H1 (cell line): Measurements from ENCODE around the gene ZNF429. TPM values are rescaled to one million over a fixed set of nuclear protein-coding genes. Genes with fewer than 3 reads are reported as not detected.

Source experiments
- CBX5 ChIP-seq: fragments of 300-800, 300-1000 bp; sonication (generic); IDR thresholded peaks from 2 replicates; pipeline ENCODE4 v1.7.1; 2016; ENCODE audit warnings: antibody characterized with exemption, low read length, low read depth
- NANOG ChIP-seq: IDR thresholded peaks from 2 replicates; pipeline ENCODE4 v1.6.1; 2011; ENCODE audit warnings: low read length, low read depth, mild to moderate bottlenecking, inconsistent platforms; ENCODE audit not compliant: insufficient read depth, poor library complexity, severe bottlenecking
- NRF1 ChIP-seq: IDR thresholded peaks from 2 replicates; pipeline ENCODE4 v1.6.1; 2011; ENCODE audit warnings: mild to moderate bottlenecking, low read depth, low read length, improper control_type of control experiment
- POLR2A ChIP-seq, 2 experiments: IDR thresholded peaks; 1 replicate in 1 of 2; 2 replicates in 1 of 2; pipeline ENCODE4 v1.6.1; 2011; ENCODE audit warnings: low read depth in 2 of 2, low read length in 2 of 2, mild to moderate bottlenecking in 2 of 2; ENCODE audit errors: control extremely low read depth in 1 of 2
- SIN3A ChIP-seq, 2 experiments: IDR thresholded peaks in 1 of 2; conservative IDR thresholded peaks in 1 of 2; 2 replicates each; pipeline ENCODE4 v1.6.1; 2011 to 2012; ENCODE audit warnings: low read length in 2 of 2, improper control_type of control experiment in 1 of 2, low read depth in 1 of 2, mild to moderate bottlenecking in 1 of 2
- SUZ12 ChIP-seq: fragments of 200-600 bp; sonication (generic); IDR thresholded peaks from 2 replicates; pipeline ENCODE4 v1.6.1; 2012; ENCODE audit warnings: mild to moderate bottlenecking, inconsistent platforms, low read length, moderate library complexity, mixed read lengths
- TBP ChIP-seq: IDR thresholded peaks from 2 replicates; pipeline ENCODE4 v1.6.1; 2011; ENCODE audit warnings: low read depth, low read length, improper control_type of control experiment
- TEAD4 ChIP-seq: IDR thresholded peaks from 2 replicates; pipeline ENCODE4 v1.6.1; 2012; ENCODE audit warnings: low read depth, low read length, inconsistent platforms, mixed read lengths
- ZNF274 ChIP-seq: IDR thresholded peaks from 2 replicates; pipeline ENCODE4 v1.7.0; 2012; ENCODE audit warnings: low read length, borderline replicate concordance; ENCODE audit errors: extremely low read depth
- polyA plus RNA-seq, 7 experiments: library from polyadenylated mRNA; depleted of rRNA in 3 of 7; stranded (reverse) in 5 of 7; unstranded in 2 of 7; fragments of >200 nt in 5 of 7; fragments of 200-250 nt in 2 of 7; gene quantifications; 1 replicate in 5 of 7; 2 replicates in 1 of 7; 4 replicates in 1 of 7; pipeline versions ENCODE4 v1.2.1 to v1.2.3, GENCODE V29; 2011 to 2013; ENCODE audit warnings: missing spikeins in 2 of 7, mixed read lengths in 2 of 7
- total RNA-seq: library from RNA; stranded (reverse); fragmentation: NEBNext Ultra II Directional; extraction: Animal tissue kit (Norgen Biotek cat#: 25700); gene quantifications from 2 replicates; pipeline ENCODE4 v1.2.1, GENCODE V29; 2021

ZNF429 gene
- total and polyA plus RNA-seq, 2 of the 8 experiments (the other 6 are each of a cell fraction or from before 2014, with no cell fraction given): 10.9 to 15.0 TPM

DNA sequence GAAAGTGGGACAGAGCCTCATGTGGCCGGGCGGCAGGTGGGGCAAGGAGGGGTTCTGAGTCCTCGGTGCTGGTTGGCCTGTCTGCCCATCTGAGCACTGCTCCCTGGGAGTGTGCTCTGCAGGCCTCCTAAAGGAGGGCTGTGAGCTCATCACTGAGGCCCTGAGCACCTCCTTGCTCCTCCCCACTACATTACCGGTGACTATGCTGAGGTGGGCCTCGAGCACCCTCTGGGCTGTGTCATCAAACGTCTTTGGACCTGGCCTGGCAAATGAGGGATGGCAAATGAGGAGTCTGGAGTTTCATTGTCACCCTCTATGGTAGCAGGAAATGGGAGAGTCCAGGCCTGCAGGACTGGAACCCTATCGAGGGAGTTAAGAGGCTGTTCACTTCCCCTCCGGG lies 38.8 kb upstream of the ZNF429 start (continued):
- TF ChIP-seq NANOG: no peak
- TF ChIP-seq TEAD4: no peak
- no peak for TF ChIP-seq ZNF274
- TF ChIP-seq CBX5: no peak
- TF ChIP-seq NRF1: no peak
- TF ChIP-seq SUZ12: no peak
- no peak for TF ChIP-seq TBP
- no peak for TF ChIP-seq POLR2A (IDR thresholded peaks at IDR 0.05; ENCODE audit: control extremely low read depth in 1 of 2, low read depth in 2 of 2, low read length in 2 of 2)
- no peak for TF ChIP-seq SIN3A (conservative IDR thresholded peaks at IDR 0.05 in 1 of 2, IDR thresholded peaks at IDR 0.05 in 1 of 2; ENCODE audit: low read depth in 1 of 2, low read length in 2 of 2)
